ENCODE results near the gene ZNF521.

The ZNF521 gene

GRCh38 chr18:25075783-25076182 lies 276.2 kb downstream of the ZNF521 start:
- DNase-seq (ENCODE audit: low read depth in 2 of 2), result no peak

DNA sequence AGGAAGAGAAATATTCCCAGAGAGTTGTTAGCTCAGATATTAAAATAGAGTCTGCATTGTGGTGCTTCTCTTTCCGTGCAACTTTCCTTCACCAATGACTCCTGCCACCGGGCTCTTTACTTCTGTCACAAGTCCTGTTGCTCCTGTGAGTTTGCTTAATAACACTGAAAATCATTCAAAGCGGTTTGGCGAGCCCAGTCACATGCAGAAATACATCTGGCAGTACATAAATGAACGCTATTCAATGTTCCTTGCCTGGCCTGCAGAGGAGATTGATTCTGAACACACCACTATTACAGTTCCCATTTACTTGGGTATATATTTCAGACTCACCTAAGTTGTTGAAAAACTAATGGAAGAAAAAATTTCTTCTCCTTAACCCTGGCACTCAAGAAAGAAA lies 276.6 kb downstream of the ZNF521 start:
- no peak for DNase-seq (ENCODE audit: low read depth in 2 of 2)

- DNase-seq (ENCODE audit: low read depth in 2 of 2), result no peak
Measured at GRCh38 chr18:25074925-25075324, 277.0 kb downstream of the ZNF521 start.

DNA sequence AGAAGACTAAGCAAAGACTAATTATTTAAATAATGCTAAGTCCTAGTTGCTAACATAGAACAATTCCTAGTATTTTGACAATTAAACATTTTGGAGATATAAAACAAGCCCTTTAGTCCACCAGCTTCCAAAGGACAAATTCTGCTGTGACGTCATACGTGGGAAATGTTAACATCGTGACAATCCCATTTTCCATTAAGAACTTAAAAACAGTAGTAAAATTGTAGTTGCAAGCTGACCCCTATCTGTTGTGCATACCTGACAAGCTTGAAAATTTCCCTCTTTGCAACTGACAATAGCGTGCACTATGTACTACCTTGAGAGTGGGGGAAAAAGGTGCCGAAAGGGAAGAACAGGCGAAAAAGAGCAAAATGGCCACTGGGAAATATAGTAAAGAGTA lies 279.8 kb downstream of the ZNF521 start:
- no peak for DNase-seq (ENCODE audit: low read depth in 2 of 2)

DNA sequence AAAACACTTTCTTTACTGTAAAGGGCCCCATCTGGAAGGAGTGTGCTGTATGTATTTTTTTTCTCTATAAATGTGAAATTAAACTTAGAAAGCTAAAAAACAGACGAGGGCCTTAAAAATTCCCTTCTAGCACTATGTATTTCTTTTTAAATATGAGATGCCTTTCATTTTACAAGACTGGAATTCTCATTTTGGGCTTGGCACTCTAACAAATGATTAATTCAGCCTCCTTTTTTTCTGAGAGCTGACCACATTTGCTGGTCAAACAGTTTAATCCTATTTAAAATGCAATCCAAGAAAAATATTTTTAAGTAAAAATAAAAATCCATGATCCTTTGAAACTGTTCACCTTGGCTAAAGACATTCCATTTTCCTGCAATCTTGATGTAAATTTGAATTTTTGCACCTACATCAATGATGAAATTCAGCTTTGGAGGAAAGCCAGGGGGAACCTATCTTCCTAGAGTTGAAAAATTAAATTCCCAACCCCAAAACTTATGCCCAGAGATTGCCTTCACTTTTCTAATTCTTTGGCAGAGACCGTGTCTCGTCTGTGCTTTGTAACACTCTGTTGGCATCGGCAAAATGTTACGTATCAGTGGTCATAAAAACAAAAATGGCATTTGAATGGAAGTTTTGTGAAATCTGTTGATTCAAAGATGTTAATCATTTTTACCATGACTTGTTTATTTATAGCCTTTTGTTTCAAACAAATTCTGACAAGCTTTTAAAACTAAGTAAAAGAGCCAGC lies 284.5 kb downstream of the ZNF521 start:
- DNase-seq (ENCODE audit: low read depth in 2 of 2), result no peak

DNA sequence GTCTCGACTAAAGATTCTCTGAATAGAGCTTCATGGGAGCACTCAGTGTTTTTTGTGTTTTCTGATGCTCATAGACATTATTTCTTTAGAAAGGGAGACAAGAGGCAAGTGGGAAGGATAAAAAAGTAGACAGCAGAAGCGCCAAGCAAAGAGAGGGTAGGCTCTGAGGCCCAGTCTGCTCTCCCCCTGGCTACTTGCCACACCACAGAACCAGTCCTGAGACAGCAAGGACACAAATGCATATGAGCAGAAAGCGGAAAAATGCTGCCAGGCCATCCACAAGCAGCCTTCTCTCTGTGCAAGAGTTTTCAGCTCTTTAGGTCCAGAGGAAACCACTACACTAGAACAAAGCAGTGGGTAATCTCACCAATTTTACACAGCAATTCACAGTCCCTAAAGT lies 285.4 kb downstream of the ZNF521 start:
- DNase-seq (ENCODE audit: low read depth in 2 of 2), result no peak

DNA sequence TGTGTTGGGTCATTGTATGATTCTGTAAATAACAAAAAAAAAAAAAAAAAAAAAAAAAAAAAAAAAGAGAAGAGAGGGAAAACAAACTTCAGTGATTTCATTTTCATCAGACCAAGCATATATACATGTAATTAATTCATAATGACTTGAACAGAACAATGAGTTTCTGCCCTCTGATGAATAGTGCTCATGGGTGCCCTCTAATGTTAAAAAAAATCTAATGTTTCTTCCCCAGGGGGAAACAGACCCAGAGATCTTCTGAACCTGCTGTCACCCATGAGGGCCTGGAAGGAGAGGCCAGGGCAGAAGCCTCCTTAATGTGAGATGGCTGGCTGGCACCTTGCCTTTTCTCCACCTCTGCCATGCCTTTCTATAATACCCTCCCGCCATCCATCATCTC lies 289.2 kb downstream of the ZNF521 start:
- DNase-seq (ENCODE audit: low read depth in 2 of 2), result no peak

GRCh38 chr18:25061395-25061794 lies 290.6 kb downstream of the ZNF521 start:
- no peak for DNase-seq (ENCODE audit: low read depth in 2 of 2)

DNA sequence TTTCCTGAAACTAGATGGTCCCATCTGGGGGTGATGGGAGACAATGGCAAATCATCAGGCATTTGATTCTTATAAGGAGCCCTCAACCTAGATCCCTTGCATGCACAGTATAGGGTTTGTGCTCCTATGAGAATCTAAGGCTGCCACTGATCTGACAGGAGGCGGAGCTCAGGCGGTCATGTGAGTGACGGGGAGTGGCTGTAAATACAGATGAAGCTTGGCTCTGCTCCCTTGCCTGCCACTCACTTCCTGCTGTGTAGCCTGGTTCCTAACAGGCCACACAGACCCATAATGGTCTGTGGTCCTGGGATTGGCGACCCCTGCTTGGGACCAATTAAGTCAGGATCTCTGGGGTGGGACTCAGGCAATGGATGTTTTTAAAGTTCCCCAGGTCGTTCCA lies 293.4 kb downstream of the ZNF521 start:
- no peak for DNase-seq (ENCODE audit: low read depth in 2 of 2)

DNA sequence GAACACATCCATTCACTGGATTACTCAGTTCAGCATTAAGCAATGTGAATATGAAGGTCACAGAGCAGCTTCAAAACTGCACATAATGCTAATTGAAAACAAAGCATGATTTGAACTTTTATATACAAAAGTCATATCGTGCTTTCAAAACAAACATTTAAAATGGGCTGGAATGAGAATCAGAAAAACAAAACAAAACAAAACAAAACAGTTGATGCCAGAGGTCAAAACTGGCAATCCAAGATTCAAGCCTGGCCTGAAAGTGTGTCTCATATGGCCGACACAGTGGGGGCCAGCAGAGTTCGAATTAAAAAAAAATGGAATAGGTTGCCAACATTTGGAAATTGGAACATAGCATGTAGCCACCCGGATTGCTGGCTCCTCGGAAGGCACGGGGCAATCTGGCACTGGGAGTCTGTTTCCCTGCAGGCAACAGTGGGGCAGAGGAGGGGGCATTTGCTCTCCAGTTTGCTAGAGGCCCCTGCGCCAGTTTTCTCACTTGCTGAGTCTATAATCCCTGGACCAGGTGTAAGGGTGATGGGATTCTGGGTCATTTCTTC lies 294.4 kb downstream of the ZNF521 start:
- no peak for DNase-seq (ENCODE audit: low read depth in 2 of 2)

- no peak for DNase-seq (ENCODE audit: low read depth in 2 of 2)
Measured at GRCh38 chr18:25056429-25056828, 295.5 kb downstream of the ZNF521 start.

DNA sequence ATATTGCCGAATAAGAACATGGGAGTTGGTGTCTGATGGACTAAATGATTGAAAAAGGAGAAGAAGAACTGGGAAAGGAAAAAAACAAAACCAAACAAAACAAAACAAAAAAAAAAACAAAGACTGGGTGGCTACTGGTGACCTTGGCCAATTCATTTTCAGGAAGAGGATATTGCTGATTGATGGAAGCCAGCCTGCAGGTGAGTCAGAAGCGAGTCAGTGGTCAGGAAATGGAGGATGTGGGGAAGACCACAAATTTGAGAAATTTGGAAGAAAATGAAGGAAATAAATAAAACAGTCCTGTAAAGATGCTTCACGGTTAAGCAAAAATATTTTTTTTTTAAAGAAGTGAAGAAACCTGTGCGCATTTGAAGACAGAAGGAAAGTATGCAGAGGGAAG lies 296.9 kb downstream of the ZNF521 start:
- no peak for DNase-seq (ENCODE audit: low read depth in 2 of 2)

GRCh38 chr18:25053466-25053865 lies 298.5 kb downstream of the ZNF521 start:
- DNase-seq (ENCODE audit: low read depth in 2 of 2), result no peak

DNA sequence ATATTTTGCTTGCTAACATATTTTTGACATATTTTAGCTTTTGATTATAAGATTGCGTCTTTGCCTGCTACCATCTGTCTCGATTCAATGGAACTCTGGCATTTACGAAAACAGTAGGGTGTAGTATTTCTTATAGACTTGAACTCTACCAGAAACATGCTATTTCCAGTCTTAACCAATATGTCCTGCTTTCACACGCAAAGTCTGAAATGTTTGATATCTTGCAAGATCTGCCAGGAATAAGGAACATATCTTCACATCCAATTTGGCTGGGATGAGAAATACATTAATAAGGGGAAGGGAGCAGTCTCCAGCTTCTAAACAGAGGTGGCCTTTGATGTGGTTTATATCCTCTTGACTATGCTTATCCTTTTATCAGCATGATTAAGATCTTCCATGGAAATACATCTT lies 299.4 kb downstream of the ZNF521 start:
- DNase-seq (ENCODE audit: low read depth in 2 of 2), result no peak

GRCh38 chr18:25050605-25051004 lies 301.4 kb downstream of the ZNF521 start:
- no peak for DNase-seq (ENCODE audit: low read depth in 2 of 2)

GRCh38 chr18:25047983-25048382 lies 304.0 kb downstream of the ZNF521 start:
- DNase-seq (ENCODE audit: low read depth in 2 of 2), result no peak

DNA sequence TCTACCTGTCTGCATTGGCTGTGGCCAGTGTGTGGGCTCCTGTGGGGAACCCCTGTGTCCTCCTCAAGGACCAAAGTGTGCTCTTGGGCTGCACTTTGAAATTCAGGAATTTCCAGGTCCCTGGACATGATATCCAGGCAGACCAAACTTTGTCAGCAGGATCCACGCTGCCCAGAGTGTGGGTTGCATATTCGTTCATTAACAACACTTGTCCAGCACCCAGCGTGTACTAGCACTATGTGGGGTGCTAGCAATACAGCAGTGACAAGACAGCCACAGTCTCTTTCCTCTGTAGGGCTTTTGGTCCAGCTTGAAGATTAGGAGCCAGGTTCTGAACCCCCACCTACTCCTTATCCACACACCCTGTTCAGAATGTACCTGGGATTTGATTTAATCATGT lies 304.5 kb downstream of the ZNF521 start:
- no peak for DNase-seq (ENCODE audit: low read depth in 2 of 2)

DNA sequence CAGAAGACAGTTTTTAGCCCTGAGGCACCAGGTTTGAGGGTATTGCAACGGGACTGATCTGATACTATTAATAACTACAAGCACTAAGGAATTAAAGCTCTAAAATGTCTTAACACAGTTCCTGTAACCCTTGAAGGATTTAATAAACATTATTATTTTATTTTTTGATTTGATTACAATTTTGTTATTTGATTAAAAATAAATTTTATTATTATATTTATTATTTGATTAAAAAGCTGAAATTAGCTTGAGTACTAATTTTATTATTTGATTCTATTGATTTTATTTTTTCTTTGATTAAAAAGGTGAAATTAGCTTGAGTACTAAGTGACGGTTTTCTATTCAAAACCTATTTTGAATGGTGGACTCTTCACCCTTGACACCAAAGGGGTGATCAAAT lies 307.3 kb downstream of the ZNF521 start:
- no peak for DNase-seq (ENCODE audit: low read depth in 2 of 2)

DNA sequence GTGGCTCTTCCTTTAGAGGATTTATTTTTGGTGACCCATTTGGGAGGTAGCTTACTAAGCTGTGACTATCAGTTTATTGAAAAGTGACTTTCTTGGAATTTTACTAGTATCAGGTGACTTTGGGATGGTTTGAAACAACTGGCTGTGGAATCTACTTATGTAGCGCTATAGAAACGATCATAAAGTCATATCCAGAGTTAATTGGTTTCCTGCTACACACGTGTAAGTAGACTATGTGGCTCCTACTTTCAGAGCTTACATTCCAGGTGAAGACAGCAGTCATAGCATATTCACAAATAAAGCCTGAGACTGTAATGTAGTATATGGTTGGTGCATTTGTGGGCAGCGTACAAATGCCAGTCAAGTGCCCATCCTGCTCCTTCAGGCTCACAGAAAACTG lies 308.9 kb downstream of the ZNF521 start:
- no peak for DNase-seq (ENCODE audit: low read depth in 2 of 2)

- no peak for DNase-seq (ENCODE audit: low read depth in 2 of 2)
Measured at GRCh38 chr18:25042641-25043051, 309.3 kb downstream of the ZNF521 start.

GRCh38 chr18:25039781-25040180 lies 312.2 kb downstream of the ZNF521 start:
- DNase-seq (ENCODE audit: low read depth in 2 of 2), result no peak

GRCh38 chr18:25038261-25038660 lies 313.7 kb downstream of the ZNF521 start:
- DNase-seq (ENCODE audit: low read depth in 2 of 2), result no peak

DNA sequence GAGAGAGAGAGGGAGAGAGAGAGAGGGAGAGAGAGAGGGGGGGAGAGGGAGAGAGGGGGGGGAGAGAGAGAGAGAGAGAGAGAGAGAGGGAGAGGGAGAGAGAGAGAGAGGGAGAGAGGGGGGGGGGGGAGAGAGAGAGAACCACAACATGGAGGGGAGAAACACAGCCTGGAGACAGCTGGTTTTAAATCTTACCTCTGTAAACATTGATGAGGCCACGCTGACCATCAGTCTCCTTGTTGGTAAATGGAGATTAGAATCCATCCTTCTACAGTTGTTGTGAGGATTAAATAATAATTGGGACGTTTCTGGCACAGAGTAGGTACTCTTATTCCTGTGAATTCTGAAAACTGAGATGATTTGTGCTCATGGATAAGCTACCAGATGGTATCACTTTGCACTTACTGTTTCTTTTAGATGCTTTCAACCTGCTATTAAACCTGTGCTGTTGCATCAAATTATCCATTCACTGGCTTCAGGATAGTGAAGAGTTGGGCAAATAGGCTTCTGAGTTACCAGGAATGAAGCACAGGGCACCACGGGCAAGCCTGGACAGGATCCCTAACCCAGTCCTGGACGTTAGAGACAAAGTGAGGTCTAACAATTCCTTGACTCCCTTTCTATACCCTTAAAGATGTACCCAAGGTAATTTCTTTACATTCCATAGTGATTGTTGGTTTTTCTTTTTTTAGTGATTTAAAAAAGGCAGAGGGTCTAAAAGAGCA lies 318.1 kb downstream of the ZNF521 start:
- no peak for DNase-seq (ENCODE audit: low read depth in 2 of 2)
